IMR-90 (cell line): ENCODE results near the gene RBBP8NL. TPM values are rescaled to one million over a fixed set of nuclear protein-coding genes. Genes with fewer than 3 reads are reported as not detected.

Source experiments
- ATAC-seq: fragments of 200-7000 bp; cut with Tn5 transposase; 2 replicates; pipeline ENCODE4 v1.9.1; 2020; ENCODE audit warnings: low read depth, mild to moderate bottlenecking, moderate library complexity
- BruUV-seq: library from RNA; stranded (reverse); fragments of 400-500 nt; replicated peaks from 2 replicates; lab custom pipeline; 2021; lab: Mats Ljungman, UMichigan
- CTCF ChIA-PET: fragments of 300-600 bp; formaldehyde crosslinking; extraction: SDS; loops from one replicate; lab custom pipeline; 2021; ENCODE audit warnings: antibody characterized with exemption; lab: Yijun Ruan, JAX
- POLR2A ChIA-PET: fragments of 300-600 bp; sonication (Branson Sonifier 250); formaldehyde crosslinking; loops from one replicate; lab custom pipeline; 2022; ENCODE audit warnings: antibody characterized with exemption; ENCODE audit not compliant: unreplicated experiment; lab: Charles Lee
- DNase-seq: peaks from one replicate; pipeline ENCODE4 v3.0.0; 2013
- H2AFZ ChIP-seq: replicated peaks from 2 replicates; pipeline ENCODE3; 2013; ENCODE audit warnings: low read length, mild to moderate bottlenecking; ENCODE audit not compliant: poor library complexity
- H2AK5ac ChIP-seq: 2 replicates; pipeline ENCODE4 v1.6.1; 2013; ENCODE audit warnings: low read depth, low read length, inconsistent platforms
- H2AK9ac ChIP-seq: replicated peaks from 2 replicates; pipeline ENCODE3; 2013; ENCODE audit warnings: mild to moderate bottlenecking, low read depth, low read length, moderate library complexity; ENCODE audit not compliant: poor library complexity
- H2BK120ac ChIP-seq: 2 replicates; pipeline ENCODE4 v1.6.1; 2013; ENCODE audit warnings: low read depth, low read length, inconsistent platforms
- H2BK15ac ChIP-seq: 3 replicates; pipeline ENCODE4 v1.6.1; 2013; ENCODE audit warnings: low read depth, low read length, inconsistent platforms
- H2BK20ac ChIP-seq: 2 replicates; pipeline ENCODE4 v1.6.1; 2013; ENCODE audit warnings: low read depth, mild to moderate bottlenecking, inconsistent platforms, low read length, moderate library complexity
- H2BK5ac ChIP-seq: 2 replicates; pipeline ENCODE4 v1.6.1; 2013; ENCODE audit warnings: mild to moderate bottlenecking, low read depth, low read length, inconsistent platforms; ENCODE audit not compliant: poor library complexity, severe bottlenecking
- H3K14ac ChIP-seq: replicated peaks from 2 replicates; pipeline ENCODE4 v1.6.1; 2013; ENCODE audit warnings: low read depth, low read length, inconsistent platforms
- H3K18ac ChIP-seq: 2 replicates; pipeline ENCODE4 v1.6.1; 2013; ENCODE audit warnings: low read depth, low read length, control low read depth
- H3K23ac ChIP-seq: 2 replicates; pipeline ENCODE4 v1.6.1; 2013; ENCODE audit warnings: low read depth, low read length, inconsistent platforms
- H3K27ac ChIP-seq: 2 replicates; pipeline ENCODE4 v1.5.1; 2013; ENCODE audit warnings: mild to moderate bottlenecking, control low read depth, low read length; ENCODE audit not compliant: insufficient read depth
- H3K27me3 ChIP-seq: 2 replicates; pipeline ENCODE4 v1.6.1; 2013; ENCODE audit warnings: low read length; ENCODE audit not compliant: control insufficient read depth, insufficient read depth
- H3K36me3 ChIP-seq: 2 replicates; pipeline ENCODE4 v1.6.1; 2013; ENCODE audit warnings: low read length, mixed read lengths; ENCODE audit not compliant: control insufficient read depth, insufficient read depth
- H3K4ac ChIP-seq: 2 replicates; pipeline ENCODE4 v1.6.1; 2013; ENCODE audit warnings: low read depth, low read length, inconsistent platforms
- H3K4me1 ChIP-seq: 2 replicates; pipeline ENCODE4 v1.6.1; 2013; ENCODE audit warnings: low read length, mixed read lengths; ENCODE audit not compliant: control insufficient read depth, insufficient read depth
- H3K4me2 ChIP-seq: 2 replicates; pipeline ENCODE4 v1.6.1; 2013; ENCODE audit warnings: low read depth, mild to moderate bottlenecking, control low read depth, low read length, moderate library complexity
- H3K4me3 ChIP-seq: 2 replicates; pipeline ENCODE4 v1.5.1; 2013; ENCODE audit warnings: low read depth, mild to moderate bottlenecking, control low read depth, low read length, moderate library complexity; ENCODE audit not compliant: insufficient read depth
- H3K56ac ChIP-seq: 2 replicates; pipeline ENCODE4 v1.6.1; 2013; ENCODE audit warnings: low read length, inconsistent platforms; ENCODE audit not compliant: insufficient read depth; ENCODE audit errors: extremely low read depth
- H3K79me1 ChIP-seq, 2 experiments: 2 replicates each; pipeline ENCODE4 v1.6.1; 2013; ENCODE audit warnings: low read length in 2 of 2, inconsistent platforms in 1 of 2, low read depth in 1 of 2
- H3K9ac ChIP-seq: 2 replicates; pipeline ENCODE4 v1.6.1; 2013; ENCODE audit warnings: low read depth, low read length, control low read depth
- H3K9me1 ChIP-seq: 2 replicates; pipeline ENCODE4 v1.6.1; 2013; ENCODE audit warnings: low read length, inconsistent platforms; ENCODE audit not compliant: insufficient read depth
- H3K9me3 ChIP-seq: 2 replicates; pipeline ENCODE4 v1.6.1; 2013; ENCODE audit warnings: low read length; ENCODE audit not compliant: control insufficient read depth, insufficient read depth
- H4K20me1 ChIP-seq: 2 replicates; pipeline ENCODE4 v1.6.1; 2013; ENCODE audit warnings: low read length, inconsistent platforms; ENCODE audit not compliant: insufficient read depth
- H4K5ac ChIP-seq: 2 replicates; pipeline ENCODE4 v1.6.1; 2013; ENCODE audit warnings: mild to moderate bottlenecking, low read depth, low read length, control low read depth
- H4K8ac ChIP-seq, 2 experiments: 2 replicates each; pipeline ENCODE4 v1.6.1; 2013; ENCODE audit warnings: low read depth in 2 of 2, low read length in 2 of 2, control low read depth in 1 of 2, inconsistent platforms in 1 of 2
- H4K91ac ChIP-seq: 2 replicates; pipeline ENCODE4 v1.6.1; 2013; ENCODE audit warnings: low read depth, low read length, inconsistent platforms; ENCODE audit not compliant: insufficient read depth
- BHLHE40 ChIP-seq: fragments of 150-350 bp; IDR thresholded peaks from 2 replicates; pipeline ENCODE4 v1.6.1; 2016; ENCODE audit warnings: mild to moderate bottlenecking, low read depth, low read length
- CEBPB ChIP-seq: IDR thresholded peaks from 2 replicates; pipeline ENCODE4 v1.6.1; 2012; ENCODE audit warnings: low read depth, low read length, improper control_type of control experiment
- CHD1 ChIP-seq: IDR thresholded peaks from 2 replicates; pipeline ENCODE4 v1.6.1; 2012; ENCODE audit warnings: low read depth, low read length, improper control_type of control experiment
- CTCF ChIP-seq: conservative IDR thresholded peaks from 2 replicates; pipeline ENCODE4 v1.5.1; 2012; ENCODE audit warnings: mild to moderate bottlenecking, low read depth, low read length, improper control_type of control experiment
- ELK1 ChIP-seq: fragments of 150-350 bp; IDR thresholded peaks from 2 replicates; pipeline ENCODE4 v1.6.1; 2016; ENCODE audit warnings: low read depth, mild to moderate bottlenecking, low read length, moderate library complexity, borderline replicate concordance
- FOS ChIP-seq: fragments of 150-350 bp; IDR thresholded peaks from 2 replicates; pipeline ENCODE4 v1.6.1; 2016; ENCODE audit warnings: low read depth, low read length
- MAFK ChIP-seq: IDR thresholded peaks from 2 replicates; pipeline ENCODE4 v1.6.1; 2012; ENCODE audit warnings: low read depth, low read length, improper control_type of control experiment
- MAZ ChIP-seq: IDR thresholded peaks from 2 replicates; pipeline ENCODE4 v1.6.1; 2012; ENCODE audit warnings: low read depth, mild to moderate bottlenecking, low read length, improper control_type of control experiment, moderate library complexity, borderline replicate concordance
- MXI1 ChIP-seq: IDR thresholded peaks from 2 replicates; pipeline ENCODE4 v1.6.1; 2012; ENCODE audit warnings: low read depth, mild to moderate bottlenecking, low read length, moderate library complexity, borderline replicate concordance
- NFE2L2 ChIP-seq: fragments of 150-350 bp; IDR thresholded peaks from 2 replicates; pipeline ENCODE4 v1.6.1; 2016; ENCODE audit warnings: low read depth, mild to moderate bottlenecking, low read length
- RAD21 ChIP-seq: IDR thresholded peaks from 2 replicates; pipeline ENCODE4 v1.6.1; 2012; ENCODE audit warnings: low read length, improper control_type of control experiment
- RCOR1 ChIP-seq: IDR thresholded peaks from 2 replicates; pipeline ENCODE4 v1.6.1; 2012; ENCODE audit warnings: mild to moderate bottlenecking, low read length, improper control_type of control experiment; ENCODE audit not compliant: insufficient replicate concordance
- RFX5 ChIP-seq: IDR thresholded peaks from 2 replicates; pipeline ENCODE4 v1.8.0; 2012; ENCODE audit warnings: low read depth, mild to moderate bottlenecking, low read length, moderate library complexity
- SMC3 ChIP-seq: fragments of 150-350 bp; IDR thresholded peaks from 2 replicates; pipeline ENCODE4 v1.6.1; 2016; ENCODE audit warnings: low read depth, mild to moderate bottlenecking, antibody characterized with exemption, low read length, moderate library complexity
- WGBS, 2 experiments: methylation state at CpG; one replicate each; pipeline versions ENCODE4 v1.1.5 to v1.1.7; 2013; ENCODE audit warnings: missing lambda C conversion rate in 2 of 2; ENCODE audit not compliant: insufficient read length in 1 of 2; ENCODE audit errors: extremely low coverage in 2 of 2; 5-methylcytosine and 5-hydroxymethylcytosine counted together
- dilution Hi-C: fragments of 300-500 bp; cut with HindIII; formaldehyde crosslinking; loops from one replicate; pipeline ENCODE4 v1.14.3; 2018; ENCODE audit warnings: low sequenced_read_pairs; ENCODE audit not compliant: unreplicated experiment
- in situ Hi-C: fragments of 300-500 bp; cut with MboI; formaldehyde crosslinking; loops from 3 replicates; pipeline ENCODE4 v1.14.3; 2019; ENCODE audit warnings: low sequenced_read_pairs, inconsistent platforms, mixed read lengths
- intact Hi-C: fragments of 100-400 bp; cut with micrococcal nuclease; formaldehyde crosslinking; loops from 2 replicates; pipeline ENCODE4 v1.10.0; 2022
- polyA plus RNA-seq, 3 experiments: library from polyadenylated mRNA; depleted of rRNA; stranded (reverse); fragments of >200 nt; gene quantifications; 2 replicates each; pipeline ENCODE4 v1.2.3, GENCODE V29; 2012; ENCODE audit warnings: low replicate concordance in 1 of 3
- total RNA-seq: library from RNA; depleted of rRNA; stranded (reverse); fragments of >200 nt; gene quantifications from 2 replicates; pipeline ENCODE4 v1.2.3, GENCODE V29; 2012
- TF ChIP-seq, protein P1 (sequence below): fragments of 150-350 bp; IDR thresholded peaks from 2 replicates; pipeline ENCODE4 v1.6.1; 2017; ENCODE audit warnings: mild to moderate bottlenecking, antibody characterized with exemption, low read length, low read depth

The RBBP8NL gene
- total and polyA plus RNA-seq, 2 of the 4 experiments (the other 2 are of a cell fraction): not detected

DNA sequence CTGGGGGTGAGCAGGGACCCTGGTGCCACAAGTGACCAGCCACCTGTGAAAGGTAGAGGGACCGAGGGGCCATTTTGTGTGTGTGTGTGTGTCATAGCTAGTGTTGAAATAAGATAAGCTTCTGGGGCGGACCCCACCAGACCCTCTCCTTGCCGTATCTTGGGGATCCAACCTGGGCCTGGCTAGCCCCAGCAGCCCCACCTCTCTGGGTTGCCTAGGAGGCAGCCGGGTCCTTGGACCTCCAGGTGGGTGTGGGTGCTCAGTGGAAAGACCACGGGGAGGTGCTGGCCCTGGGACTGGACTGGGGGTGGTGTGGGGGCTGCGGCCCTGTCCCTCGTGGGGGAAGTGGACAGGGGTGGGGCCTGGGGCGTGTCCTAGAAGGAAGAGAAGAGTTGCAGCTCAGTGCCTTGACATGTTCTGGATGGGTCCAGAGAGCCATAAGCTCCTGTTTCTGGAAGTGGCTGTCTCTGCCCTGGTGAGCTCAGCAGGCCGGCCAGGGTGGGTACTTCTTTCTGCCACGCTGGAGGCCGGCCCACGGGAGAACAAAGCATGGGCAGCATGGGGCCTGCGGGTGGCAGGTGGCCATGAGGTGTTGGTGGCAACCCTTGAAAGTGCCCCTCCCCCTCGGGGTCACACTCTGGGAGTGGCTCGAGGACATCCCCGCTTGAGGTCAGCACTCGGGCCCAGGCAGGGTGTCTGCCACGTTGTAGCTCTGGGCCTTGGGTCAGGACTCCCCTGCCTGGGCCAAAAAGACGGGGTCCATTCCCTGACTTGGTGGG lies 8.4 kb downstream of the RBBP8NL start:
- Histone ChIP-seq H4K8ac (no peak overlapping the region), H2BK20ac (no peak overlapping the region), H2AFZ (no peak overlapping the region), H2BK15ac (no peak overlapping the region), H3K4ac (no peak overlapping the region), H2BK5ac (no peak overlapping the region), H3K27ac (no peak overlapping the region), H3K79me1 (no peaks in the 10 kb centered on the region), H3K56ac (no peak overlapping the region), H3K4me2 (no peak overlapping the region), H3K23ac (no peak overlapping the region), H4K91ac (no peak overlapping the region), H2AK5ac (no peak overlapping the region), H3K18ac (no peak overlapping the region), H4K20me1 (no peaks in the 10 kb centered on the region; the same call in 1 of the 2 replicates), H3K14ac (no peak overlapping the region), H3K9ac (no peak overlapping the region), H3K4me1 (no peaks in the 10 kb centered on the region), H3K36me3 (no peaks in the 10 kb centered on the region), H3K4me3 (no peak overlapping the region), H2BK120ac (no peak overlapping the region), H3K27me3 (peaks cover 12% of the 10 kb centered on the region; the same call in 1 of the 2 replicates), H3K9me1 (peaks cover 6% of the 10 kb centered on the region; the same call in 1 of the 2 replicates), H3K9me3 (no peaks in the 10 kb centered on the region), H4K5ac (no peak overlapping the region), H2AK9ac (no peak overlapping the region)
- ChIA-PET POLR2A (no interaction called here), CTCF (no interaction called here)
- dilution Hi-C loops (no loop called here), intact Hi-C loops (no loop called here), in situ Hi-C loops (no loop called here)
- WGBS, 2 experiments: 20% methylated on average over 1 of the region's 19 CpGs; no CpG with 5 or more reads in 1 of the 2 experiments
- ATAC-seq (no peak), DNase-seq (no peak)
- BruUV-seq: no TSS peak
- no peak for TF ChIP-seq CHD1
- TF ChIP-seq, protein P1, sequence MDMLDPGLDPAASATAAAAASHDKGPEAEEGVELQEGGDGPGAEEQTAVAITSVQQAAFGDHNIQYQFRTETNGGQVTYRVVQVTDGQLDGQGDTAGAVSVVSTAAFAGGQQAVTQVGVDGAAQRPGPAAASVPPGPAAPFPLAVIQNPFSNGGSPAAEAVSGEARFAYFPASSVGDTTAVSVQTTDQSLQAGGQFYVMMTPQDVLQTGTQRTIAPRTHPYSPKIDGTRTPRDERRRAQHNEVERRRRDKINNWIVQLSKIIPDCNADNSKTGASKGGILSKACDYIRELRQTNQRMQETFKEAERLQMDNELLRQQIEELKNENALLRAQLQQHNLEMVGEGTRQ: no peak
- TF ChIP-seq FOS: no peak
- TF ChIP-seq NFE2L2: no peak
- TF ChIP-seq RCOR1: no peak
- no peak for TF ChIP-seq MXI1
- TF ChIP-seq MAZ: no peak
- no peak for TF ChIP-seq RAD21
- TF ChIP-seq SMC3: no peak
- TF ChIP-seq CTCF: no peak
- TF ChIP-seq BHLHE40: no peak
- TF ChIP-seq ELK1: no peak
- TF ChIP-seq MAFK: no peak
- no peak for TF ChIP-seq CEBPB
- TF ChIP-seq RFX5: no peak
